Parathyroid adenoma (tissue), 2 donors: ENCODE data around the gene RILP.

Source experiments
- H2AFZ ChIP-seq: fragments of 300-600 bp; sonication (generic); one replicate; pipeline ENCODE4 v1.7.0; 2017; ENCODE audit warnings: antibody characterized with exemption, mild to moderate bottlenecking
- H3K27ac ChIP-seq: fragments of 300-600 bp; sonication (generic); one replicate; pipeline ENCODE4 v1.7.0; 2017
- H3K27me3 ChIP-seq: fragments of 300-600 bp; sonication (generic); one replicate; pipeline ENCODE4 v1.7.0; 2017; ENCODE audit warnings: low read length; ENCODE audit not compliant: control insufficient read depth, insufficient read depth
- H3K36me3 ChIP-seq: fragments of 300-600 bp; sonication (generic); one replicate; pipeline ENCODE4 v1.7.0; 2017; ENCODE audit warnings: low read length; ENCODE audit not compliant: control insufficient read depth, insufficient read depth
- H3K4me1 ChIP-seq: fragments of 300-600 bp; sonication (generic); one replicate; pipeline ENCODE4 v1.7.0; 2017; ENCODE audit warnings: control low read depth
- H3K4me2 ChIP-seq: fragments of 300-600 bp; sonication (generic); one replicate; pipeline ENCODE4 v1.7.0; 2017; ENCODE audit warnings: low read length
- H3K4me3 ChIP-seq: fragments of 300-600 bp; sonication (generic); one replicate; pipeline ENCODE4 v1.7.0; 2017; ENCODE audit warnings: low read depth, low read length
- H3K79me2 ChIP-seq: fragments of 300-600 bp; sonication (generic); one replicate; pipeline ENCODE4 v1.7.0; 2017; ENCODE audit warnings: control low read depth
- H3K9ac ChIP-seq: fragments of 300-600 bp; sonication (generic); one replicate; pipeline ENCODE4 v1.7.0; 2017; ENCODE audit warnings: mild to moderate bottlenecking
- H3K9me3 ChIP-seq: fragments of 300-600 bp; sonication (generic); one replicate; pipeline ENCODE4 v1.7.0; 2017; ENCODE audit warnings: low read length; ENCODE audit not compliant: control insufficient read depth
- TF ChIP-seq, protein P1 (sequence below): fragments of 300-600 bp; sonication (generic); IDR thresholded peaks from one replicate; pipeline ENCODE4 v1.7.0; 2017; ENCODE audit warnings: antibody characterized with exemption, mild to moderate bottlenecking
- donor health status: primary hyperparathyroidism.

The RILP gene

DNA sequence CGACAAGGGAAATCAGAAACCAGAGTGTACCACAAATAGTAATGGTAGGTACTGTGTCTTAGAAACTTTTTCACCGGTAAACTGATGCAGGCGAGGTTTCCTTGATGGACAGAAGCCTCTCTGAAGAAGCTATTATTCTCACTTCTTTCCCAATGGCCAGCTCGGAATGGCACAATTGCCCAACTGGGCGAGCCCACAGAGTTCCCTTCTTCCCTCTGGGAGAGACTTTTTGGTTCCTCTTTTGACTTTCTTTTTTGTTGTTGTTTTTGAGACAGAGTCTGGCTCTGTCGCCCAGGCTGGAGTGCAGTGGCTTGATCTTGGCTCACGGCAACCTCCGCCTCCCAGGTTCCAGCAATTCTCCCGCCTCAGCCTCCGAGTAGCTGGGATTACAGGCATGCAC lies 38.0 kb downstream of the RILP start:
- H3K4me2 ChIP-seq: no peak overlapping the region
- H3K9ac ChIP-seq: no peak overlapping the region
- H3K4me3 ChIP-seq: no peak overlapping the region
- H3K27me3 ChIP-seq: no peaks in the 10 kb centered on the region
- H3K79me2 ChIP-seq: peaks cover 2% of the 10 kb centered on the region
- TF ChIP-seq, protein P1, sequence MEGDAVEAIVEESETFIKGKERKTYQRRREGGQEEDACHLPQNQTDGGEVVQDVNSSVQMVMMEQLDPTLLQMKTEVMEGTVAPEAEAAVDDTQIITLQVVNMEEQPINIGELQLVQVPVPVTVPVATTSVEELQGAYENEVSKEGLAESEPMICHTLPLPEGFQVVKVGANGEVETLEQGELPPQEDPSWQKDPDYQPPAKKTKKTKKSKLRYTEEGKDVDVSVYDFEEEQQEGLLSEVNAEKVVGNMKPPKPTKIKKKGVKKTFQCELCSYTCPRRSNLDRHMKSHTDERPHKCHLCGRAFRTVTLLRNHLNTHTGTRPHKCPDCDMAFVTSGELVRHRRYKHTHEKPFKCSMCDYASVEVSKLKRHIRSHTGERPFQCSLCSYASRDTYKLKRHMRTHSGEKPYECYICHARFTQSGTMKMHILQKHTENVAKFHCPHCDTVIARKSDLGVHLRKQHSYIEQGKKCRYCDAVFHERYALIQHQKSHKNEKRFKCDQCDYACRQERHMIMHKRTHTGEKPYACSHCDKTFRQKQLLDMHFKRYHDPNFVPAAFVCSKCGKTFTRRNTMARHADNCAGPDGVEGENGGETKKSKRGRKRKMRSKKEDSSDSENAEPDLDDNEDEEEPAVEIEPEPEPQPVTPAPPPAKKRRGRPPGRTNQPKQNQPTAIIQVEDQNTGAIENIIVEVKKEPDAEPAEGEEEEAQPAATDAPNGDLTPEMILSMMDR: no peak
- no peaks in the 10 kb centered on the region for H3K4me1 ChIP-seq
- H3K9me3 ChIP-seq: no peaks in the 10 kb centered on the region
- H3K36me3 ChIP-seq: no peaks in the 10 kb centered on the region
- H2AFZ ChIP-seq: no peak overlapping the region
- H3K27ac ChIP-seq: no peak overlapping the region

DNA sequence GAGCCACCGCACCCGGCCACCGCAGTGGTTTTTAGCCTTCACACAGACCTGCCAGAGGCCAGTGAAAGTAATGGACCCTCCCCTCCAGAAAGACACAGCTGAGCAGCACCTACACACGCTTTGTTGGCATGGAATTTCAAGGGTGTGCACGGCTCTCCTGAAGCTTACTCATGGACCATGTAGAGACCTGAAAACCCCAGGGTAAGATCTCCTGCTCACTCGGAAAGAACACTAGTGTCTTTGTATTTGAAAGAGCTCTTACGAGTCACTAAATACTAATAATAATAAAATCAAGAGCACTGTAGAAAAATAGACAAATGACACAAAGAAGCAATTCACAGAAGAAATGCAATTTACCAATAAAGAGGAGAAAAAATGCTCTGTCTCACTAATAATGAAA lies 41.0 kb downstream of the RILP start:
- Histone ChIP-seq H3K36me3 (no peaks in the 10 kb centered on the region), H3K9me3 (no peaks in the 10 kb centered on the region), H3K27ac (no peak overlapping the region), H3K4me2 (no peak overlapping the region), H2AFZ (no peak overlapping the region), H3K9ac (no peak overlapping the region), H3K4me3 (no peak overlapping the region), H3K27me3 (no peaks in the 10 kb centered on the region), H3K4me1 (peaks cover 7% of the 10 kb centered on the region), H3K79me2 (peaks cover 3% of the 10 kb centered on the region)
- TF ChIP-seq, protein P1: no peak

DNA sequence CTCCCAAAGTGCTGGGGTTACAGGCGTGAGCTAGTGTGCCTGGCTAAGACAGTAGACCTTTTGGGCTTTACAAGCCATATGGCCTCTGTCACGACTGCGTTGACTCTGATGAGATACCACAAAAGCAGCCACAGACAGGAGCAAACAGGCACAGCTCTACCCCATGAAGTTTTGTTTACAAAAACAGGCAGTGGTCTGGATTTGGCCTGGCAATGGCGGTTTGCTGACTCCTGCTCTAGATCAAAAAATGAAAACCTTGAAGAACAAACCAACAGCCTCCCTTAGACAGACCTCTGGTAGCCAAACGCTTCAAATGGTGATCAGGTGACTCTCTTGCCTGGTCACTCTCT lies 41.7 kb downstream of the RILP start:
- Histone ChIP-seq H3K9me3 (no peaks in the 10 kb centered on the region), H3K4me2 (no peak overlapping the region), H3K4me3 (no peak overlapping the region), H3K36me3 (no peaks in the 10 kb centered on the region), H2AFZ (no peak overlapping the region), H3K9ac (no peak overlapping the region), H3K4me1 (peaks cover 7% of the 10 kb centered on the region), H3K79me2 (peaks cover 3% of the 10 kb centered on the region), H3K27ac (no peak overlapping the region), H3K27me3 (no peaks in the 10 kb centered on the region)
- TF ChIP-seq, protein P1: no peak

DNA sequence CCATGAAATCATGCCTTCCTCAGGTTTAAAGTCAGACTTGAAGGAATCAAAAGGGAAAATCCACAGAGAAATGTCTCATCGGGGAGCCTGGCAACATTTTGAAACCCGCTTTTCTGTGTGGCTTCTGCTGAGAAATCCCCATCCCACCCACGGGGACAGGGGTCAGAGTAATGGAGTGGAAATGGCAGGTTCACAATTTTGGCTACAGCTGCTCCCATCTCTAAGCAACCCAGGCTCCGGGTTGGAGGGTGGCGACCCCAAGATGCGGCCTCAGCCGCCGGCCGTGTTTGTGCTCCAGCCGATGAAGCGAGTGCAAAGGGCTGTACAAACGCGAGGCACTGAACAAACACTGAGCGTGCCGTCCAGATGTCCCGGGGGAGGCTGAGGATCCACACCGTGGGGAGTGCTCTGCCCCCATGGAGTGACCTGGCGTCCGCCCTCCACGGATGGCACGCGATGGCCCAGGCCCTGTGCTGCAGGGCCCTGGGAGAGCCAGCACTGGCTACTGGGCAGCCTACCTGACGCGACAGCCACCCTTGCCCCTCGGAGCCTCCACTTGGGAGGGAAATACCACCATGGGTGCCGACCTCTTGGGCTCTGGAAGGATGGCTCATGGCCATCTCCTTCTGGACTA lies 43.2 kb downstream of the RILP start:
- Histone ChIP-seq H3K36me3 (no peaks in the 10 kb centered on the region), H3K9ac (no peak overlapping the region), H2AFZ (no peak overlapping the region), H3K4me3 (no peak overlapping the region), H3K4me2 (no peak overlapping the region), H3K27me3 (no peaks in the 10 kb centered on the region), H3K79me2 (peaks cover 5% of the 10 kb centered on the region), H3K9me3 (no peaks in the 10 kb centered on the region), H3K4me1 (peaks cover 7% of the 10 kb centered on the region), H3K27ac (peak overlapping the region; percentile 59)
- TF ChIP-seq, protein P1: no peak

DNA sequence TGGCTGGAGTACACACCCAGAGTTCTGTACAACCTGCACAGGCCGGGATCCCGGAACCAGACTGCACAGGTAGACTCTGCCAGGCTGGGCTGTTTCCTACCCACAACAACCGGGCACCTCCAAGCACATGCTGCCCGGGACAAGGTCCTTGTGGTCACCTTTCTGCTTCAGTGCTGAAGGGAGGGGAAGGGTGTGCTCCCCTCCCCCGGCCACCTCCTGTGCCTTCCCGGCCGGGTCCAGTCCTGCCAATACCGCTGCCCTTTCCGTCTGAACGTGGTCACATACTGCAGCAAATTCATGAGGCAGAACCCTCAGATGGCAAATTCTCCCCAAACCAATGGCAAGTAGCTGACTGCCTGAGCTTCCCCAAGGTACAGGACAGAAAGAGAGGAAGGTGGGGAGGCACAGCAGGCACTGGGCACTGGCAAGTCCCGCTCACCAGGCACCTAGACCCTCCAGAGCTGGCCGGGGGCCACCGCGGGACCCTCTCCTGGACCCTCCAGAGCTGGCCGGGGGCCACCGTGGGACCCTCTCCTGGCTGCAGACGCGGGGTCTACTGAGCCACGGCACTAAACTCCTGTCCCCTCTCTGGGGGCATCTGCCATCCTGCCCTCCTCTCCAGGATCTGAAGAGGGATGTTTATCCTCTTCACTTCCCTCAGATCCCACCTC lies 43.9 kb downstream of the RILP start:
- Histone ChIP-seq H3K36me3 (no peaks in the 10 kb centered on the region), H3K9me3 (no peaks in the 10 kb centered on the region), H3K27me3 (no peaks in the 10 kb centered on the region), H3K79me2 (peaks cover 5% of the 10 kb centered on the region), H3K9ac (no peak overlapping the region), H3K4me3 (no peak overlapping the region), H2AFZ (peak overlapping the region; percentile 63), H3K4me1 (peaks cover 7% of the 10 kb centered on the region), H3K4me2 (no peak overlapping the region), H3K27ac (peak overlapping the region; percentile 59)
- TF ChIP-seq, protein P1: no peak
